K562 (cell line): ENCODE data around the gene ANGPTL7. TPM values are rescaled to one million over a fixed set of nuclear protein-coding genes. Genes with fewer than 3 reads are reported as not detected.

ENCODE experiments used
- ATAC-seq: fragments of 200-7000 bp; cut with Tn5 transposase; 3 replicates; pipeline ENCODE4 v1.9.1; 2020; ENCODE audit warnings: moderate library complexity
- BruUV-seq: library from RNA; stranded (reverse); fragments of 400-500 nt; replicated peaks from 2 replicates; lab custom pipeline; 2021; lab: Mats Ljungman, UMichigan
- CTCF ChIA-PET: fragments of 300-600 bp; formaldehyde crosslinking; extraction: SDS; loops from one replicate; lab custom pipeline; 2021; ENCODE audit warnings: low intra/inter-chr PET ratio; lab: Yijun Ruan, JAX
- POLR2A ChIA-PET: fragments of 300-600, 350-650 bp; sonication (Branson Sonifier 250); formaldehyde crosslinking; extraction: SDS; loops from one replicate; lab custom pipeline; 2021; ENCODE audit warnings: antibody characterized with exemption, inconsistent platforms; lab: Yijun Ruan, JAX
- DNase-seq, 4 experiments: peaks; one replicate each; pipeline versions ENCODE4 v3.0.0 to v3.0.0-alpha.2; 2011 to 2018; ENCODE audit warnings: low spot score in 3 of 4, mixed read lengths in 3 of 4; ENCODE audit errors: extremely low read depth in 1 of 4
- FAIRE-seq: peaks from 2 replicates; lab custom pipeline; 2011; peaks lifted over from hg19 to GRCh38; lab: Jason Lieb, UNC
- H2AFZ ChIP-seq: 2 replicates; pipeline ENCODE4 v1.6.0; 2011; ENCODE audit warnings: low read depth, low read length, control low read depth, inconsistent platforms
- H3K27ac ChIP-seq: fragments of 200-600 bp; 3 replicates; pipeline ENCODE4 v1.8.0; 2011; ENCODE audit warnings: low read depth, mild to moderate bottlenecking, control low read depth, inconsistent platforms, low read length, moderate library complexity, mixed read lengths; ENCODE audit errors: extremely low read depth
- H3K27me3 ChIP-seq, 2 experiments: fragments of 300-600 bp in 1 of 2; 2 replicates in 1 of 2; 3 replicates in 1 of 2; pipeline versions ENCODE4 v1.6.0 to v1.8.0; 2011; ENCODE audit warnings: inconsistent platforms in 2 of 2, low read length in 2 of 2, mild to moderate bottlenecking in 1 of 2, mixed read lengths in 1 of 2, moderate library complexity in 1 of 2; ENCODE audit not compliant: control insufficient read depth in 2 of 2, insufficient read depth in 2 of 2
- H3K36me3 ChIP-seq: fragments of 300-600 bp; 3 replicates; pipeline ENCODE4 v1.8.0; 2011; ENCODE audit warnings: mild to moderate bottlenecking, low read length, inconsistent platforms; ENCODE audit not compliant: control insufficient read depth, insufficient read depth
- H3K4me1 ChIP-seq, 2 experiments: fragments of 200-600 bp in 1 of 2; replicated peaks in 1 of 2; 2 replicates in 1 of 2; 3 replicates in 1 of 2; pipeline versions ENCODE4 v1.5.1 to v1.8.0; 2011; ENCODE audit warnings: inconsistent platforms in 2 of 2, low read length in 2 of 2, mild to moderate bottlenecking in 1 of 2, mixed read lengths in 1 of 2, moderate library complexity in 1 of 2; ENCODE audit not compliant: control insufficient read depth in 2 of 2, insufficient read depth in 2 of 2
- H3K4me2 ChIP-seq: 2 replicates; pipeline ENCODE4 v1.6.1; 2011; ENCODE audit warnings: low read length, control low read depth, inconsistent platforms, mixed read lengths; ENCODE audit not compliant: insufficient read depth
- H3K4me3 ChIP-seq: fragments of 200-600 bp; sonication (generic), shearing (Covaris generic); 2 replicates; pipeline ENCODE4 v1.5.1; 2016; ENCODE audit warnings: control low read depth, inconsistent platforms
- H3K79me2 ChIP-seq: fragments of 200-600 bp; 3 replicates; pipeline ENCODE4 v1.8.0; 2011; ENCODE audit warnings: low read length, inconsistent platforms; ENCODE audit not compliant: control insufficient read depth, insufficient read depth
- H3K9ac ChIP-seq, 2 experiments: 2 replicates each; pipeline versions ENCODE4 v1.6.0 to v1.6.1; 2011; ENCODE audit warnings: low read depth in 2 of 2, low read length in 2 of 2, control low read depth in 1 of 2, inconsistent platforms in 1 of 2, mild to moderate bottlenecking in 1 of 2, mixed read lengths in 1 of 2; ENCODE audit not compliant: insufficient read depth in 1 of 2
- H3K9me1 ChIP-seq: one replicate; pipeline ENCODE4 v1.6.0; 2011; ENCODE audit warnings: inconsistent platforms, mild to moderate bottlenecking, low read length, moderate library complexity; ENCODE audit not compliant: control insufficient read depth, insufficient read depth
- H3K9me3 ChIP-seq: replicated peaks from 2 replicates; pipeline ENCODE4 v1.5.1; 2011; ENCODE audit warnings: low read depth, low read length, inconsistent platforms; ENCODE audit not compliant: control insufficient read depth, insufficient read depth
- H4K20me1 ChIP-seq: replicated peaks from 2 replicates; pipeline ENCODE4 v1.6.1; 2011; ENCODE audit warnings: low read length, inconsistent platforms, mixed read lengths; ENCODE audit not compliant: control insufficient read depth, insufficient read depth
- AFF1 ChIP-seq, 2 experiments: fragments of 450-650 bp; IDR thresholded peaks; 2 replicates each; pipeline ENCODE4 v1.6.1; 2018; ENCODE audit warnings: mild to moderate bottlenecking in 2 of 2, low read depth in 1 of 2; ENCODE audit not compliant: partially characterized antibody in 2 of 2
- HOXB6 ChIP-seq: fragments of 250-450 bp; sonication (Bioruptor Pico); IDR thresholded peaks from 2 replicates; pipeline ENCODE4 v1.5.1; 2022; ENCODE audit warnings: mild to moderate bottlenecking, borderline replicate concordance
- KDM1A ChIP-seq, 2 experiments: fragments of 450-650 bp; IDR thresholded peaks; 2 replicates each; pipeline ENCODE4 v1.6.1; 2016; ENCODE audit warnings: mild to moderate bottlenecking in 2 of 2
- MEF2D ChIP-seq: conservative IDR thresholded peaks from 2 replicates; pipeline ENCODE4 v1.6.1; 2016; ENCODE audit warnings: low read depth, missing genetic modification characterization, missing compliant biosample characterization
- MTF1 ChIP-seq: fragments of 250-450 bp; sonication (Bioruptor Pico); IDR thresholded peaks from 2 replicates; pipeline ENCODE4 v1.9.0; 2021; ENCODE audit warnings: moderate library complexity, mild to moderate bottlenecking, inconsistent platforms, borderline replicate concordance
- ZBTB2 ChIP-seq: fragments of 450-650 bp; IDR thresholded peaks from 2 replicates; pipeline ENCODE4 v1.6.1; 2016; ENCODE audit warnings: antibody characterized with exemption
- ZFP36 ChIP-seq: fragments of 150-350 bp; IDR thresholded peaks from 2 replicates; pipeline ENCODE4 v1.6.1; 2018; ENCODE audit warnings: low read length, low read depth; ENCODE audit not compliant: partially characterized antibody
- ZNF318 ChIP-seq, 2 experiments: fragments of 450-650 bp; IDR thresholded peaks; 2 replicates each; pipeline ENCODE4 v1.6.1; 2016; ENCODE audit warnings: mild to moderate bottlenecking in 2 of 2, borderline replicate concordance in 1 of 2, low read depth in 1 of 2, moderate library complexity in 1 of 2
- WGBS: fragments of 100-300 bp; shearing (Covaris generic); methylation state at CpG from one replicate; pipeline ENCODE4 v1.1.6; 2016; ENCODE audit warnings: low coverage, mixed read lengths; ENCODE audit not compliant: insufficient coverage; ENCODE audit errors: missing lambda C conversion rate; 5-methylcytosine and 5-hydroxymethylcytosine counted together
- in situ Hi-C: fragments of 300-500 bp; cut with MboI; formaldehyde crosslinking; loops from 4 replicates; pipeline ENCODE4 v1.15.0; 2018; ENCODE audit warnings: inconsistent platforms, mixed read lengths
- intact Hi-C: fragments of 100-400 bp; cut with micrococcal nuclease; formaldehyde crosslinking; loops from 2 replicates; pipeline ENCODE4 v1.14.2; 2022
- polyA plus RNA-seq, 8 experiments: library from polyadenylated mRNA; depleted of rRNA in 4 of 8; stranded (reverse) in 5 of 8; unstranded in 3 of 8; fragments of >200 nt; fragmentation: Nextera tagmentation in 2 of 8; fragmentation: Illumina TruSeq in 1 of 8; extraction: Ambion mirVana in 2 of 8; extraction: Trizol in 1 of 8; gene quantifications; 2 replicates each; pipeline versions ENCODE4 v1.2.1 to v1.2.3, GENCODE V29; 2011 to 2014; ENCODE audit warnings: inconsistent platforms in 1 of 8, missing spikeins in 1 of 8
- total RNA-seq, 7 experiments: library from RNA; depleted of rRNA in 6 of 7; stranded (reverse); fragments of >200 nt in 6 of 7; fragmentation: Illumina TruSeq in 2 of 7; extraction: Trizol in 2 of 7; gene quantifications; 2 replicates each; pipeline versions ENCODE4 v1.2.1 to v1.2.3, GENCODE V29; 2011 to 2021; ENCODE audit warnings: low replicate concordance in 1 of 7

Gene ANGPTL7
- total and polyA plus RNA-seq, 9 of the 15 experiments (the other 6 are each of a cell fraction or from before 2014, with no cell fraction given): not detected

GRCh38 chr1:11229203-11229602, 40.0 kb downstream of the ANGPTL7 start:
- H3K27ac ChIP-seq: no peak overlapping the region
- no peak overlapping the region for H2AFZ ChIP-seq
- peaks cover 5% of the 10 kb centered on the region; the same call in 1 of the 2 replicates for H4K20me1 ChIP-seq
- in situ Hi-C loops (no loop called here), intact Hi-C loops (no loop called here)
- no peak overlapping the region for H3K4me2 ChIP-seq
- no peaks in the 10 kb centered on the region for H3K27me3 ChIP-seq
- H3K9me3 ChIP-seq: no peaks in the 10 kb centered on the region
- ATAC-seq: no peak
- peaks cover 89% of the 10 kb centered on the region for H3K36me3 ChIP-seq
- H3K4me3 ChIP-seq: no peak overlapping the region
- H3K9me1 ChIP-seq: no peaks in the 10 kb centered on the region
- FAIRE-seq: no peak
- no peak for DNase-seq
- H3K9ac ChIP-seq: no peak overlapping the region
- 89% methylated on average over 4 of the region's 4 CpGs for WGBS
- CTCF ChIA-PET: interaction anchor here (0.6 kb wide), 1 partner anchor 136 kb away, joined by 3 read pairs; no protein-coding TSS in a partner anchor
- POLR2A ChIA-PET: interaction anchor here (0.8 to 2.2 kb wide), 4 partner anchors 8 to 20 kb away, joined by 4 to 7 read pairs (median 4); no protein-coding TSS in a partner anchor
- BruUV-seq: no TSS peak
- no peaks in the 10 kb centered on the region for H3K79me2 ChIP-seq
- peaks cover 0 to 9% of the 10 kb centered on the region in 2 experiments; a peak in 3 of 5 replicates for H3K4me1 ChIP-seq
- TF ChIP-seq MEF2D (tag) (no peak), ZFP36 (no peak), AFF1 (IDR thresholded peaks at IDR 0.05; ENCODE audit: low read depth in 1 of 2, partially characterized antibody in 2 of 2) (no peak), KDM1A (IDR thresholded peaks at IDR 0.05) (no peak), HOXB6 (CRISPR knock-in tag) (no peak), ZNF318 (IDR thresholded peaks at IDR 0.05; ENCODE audit: borderline replicate concordance in 1 of 2, low read depth in 1 of 2) (no peak), MTF1 (CRISPR knock-in tag) (no peak), ZBTB2 (no peak)
